ENCODE measurements around the gene GJD3.

DNA sequence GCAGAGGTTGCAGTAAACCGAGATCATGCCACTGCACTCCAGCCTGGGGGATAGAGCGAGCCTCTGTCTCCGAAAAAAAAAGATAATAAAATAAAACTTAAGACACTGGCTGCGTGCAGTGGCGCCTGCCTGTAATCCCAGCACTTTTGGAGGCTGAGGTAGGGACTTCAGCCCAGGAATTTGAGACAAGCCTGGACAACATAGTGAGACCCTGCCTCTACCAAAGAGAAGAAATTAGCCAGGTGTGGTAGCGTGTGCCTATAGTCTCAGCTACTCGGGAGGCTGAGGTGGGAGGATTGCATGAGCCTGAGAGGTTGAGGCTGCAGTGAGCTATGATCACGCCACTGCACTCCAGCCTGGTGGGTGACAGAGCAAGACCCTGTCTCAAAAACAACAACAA is 28.9 kb downstream of the GJD3 start:
- TF ChIP-seq, protein P1, sequence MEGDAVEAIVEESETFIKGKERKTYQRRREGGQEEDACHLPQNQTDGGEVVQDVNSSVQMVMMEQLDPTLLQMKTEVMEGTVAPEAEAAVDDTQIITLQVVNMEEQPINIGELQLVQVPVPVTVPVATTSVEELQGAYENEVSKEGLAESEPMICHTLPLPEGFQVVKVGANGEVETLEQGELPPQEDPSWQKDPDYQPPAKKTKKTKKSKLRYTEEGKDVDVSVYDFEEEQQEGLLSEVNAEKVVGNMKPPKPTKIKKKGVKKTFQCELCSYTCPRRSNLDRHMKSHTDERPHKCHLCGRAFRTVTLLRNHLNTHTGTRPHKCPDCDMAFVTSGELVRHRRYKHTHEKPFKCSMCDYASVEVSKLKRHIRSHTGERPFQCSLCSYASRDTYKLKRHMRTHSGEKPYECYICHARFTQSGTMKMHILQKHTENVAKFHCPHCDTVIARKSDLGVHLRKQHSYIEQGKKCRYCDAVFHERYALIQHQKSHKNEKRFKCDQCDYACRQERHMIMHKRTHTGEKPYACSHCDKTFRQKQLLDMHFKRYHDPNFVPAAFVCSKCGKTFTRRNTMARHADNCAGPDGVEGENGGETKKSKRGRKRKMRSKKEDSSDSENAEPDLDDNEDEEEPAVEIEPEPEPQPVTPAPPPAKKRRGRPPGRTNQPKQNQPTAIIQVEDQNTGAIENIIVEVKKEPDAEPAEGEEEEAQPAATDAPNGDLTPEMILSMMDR (IDR thresholded peaks at IDR 0.05), result no peak
- no peak for TF ChIP-seq POLR2A (IDR thresholded peaks at IDR 0.05)
